Esophagus squamous epithelium (tissue), 5 donors: ENCODE results near the gene FAF2. TPM values are rescaled to one million over a fixed set of nuclear protein-coding genes. Genes with fewer than 3 reads are reported as not detected.

Experiments
- DNase-seq: peaks from one replicate; lab custom pipeline; 2025; lab: John Stamatoyannopoulos, UW
- H3K27ac ChIP-seq, 4 donors: fragments of 200-600 bp; sonication (generic); one replicate each; pipeline ENCODE4 v1.5.1; 2016 to 2019; ENCODE audit warnings: mild to moderate bottlenecking in 1 of 4
- H3K27me3 ChIP-seq, 4 donors: fragments of 200-600 bp; sonication (generic); 1 replicate in 3 of 4; 2 replicates in 1 of 4; pipeline versions ENCODE4 v1.5.1 to v1.6.0; 2017 to 2021; ENCODE audit warnings: antibody characterized with exemption in 1 of 4
- H3K36me3 ChIP-seq, 3 donors: fragments of 200-600 bp; sonication (generic); one replicate each; pipeline ENCODE4 v1.5.1; 2016 to 2019
- H3K4me1 ChIP-seq, 3 donors: fragments of 200-600 bp; sonication (generic); one replicate each; pipeline ENCODE4 v1.5.1; 2017 to 2019
- H3K4me3 ChIP-seq, 4 donors: fragments of 200-600 bp; sonication (generic); 1 replicate in 3 of 4; 2 replicates in 1 of 4; pipeline ENCODE4 v1.5.1; 2016 to 2019; ENCODE audit warnings: mild to moderate bottlenecking in 2 of 4, moderate library complexity in 1 of 4
- H3K9me3 ChIP-seq, 3 donors: fragments of 200-600 bp; sonication (generic); one replicate each; pipeline ENCODE4 v1.5.1; 2016 to 2019
- POLR2A ChIP-seq, 4 donors: fragments of 450-650 bp; IDR thresholded peaks; one replicate each; pipeline ENCODE4 v1.6.1; 2017; ENCODE audit warnings: antibody characterized with exemption in 4 of 4, mild to moderate bottlenecking in 4 of 4, moderate library complexity in 3 of 4
- WGBS, 2 donors: methylation state at CpG; one replicate each; pipeline ENCODE4 v1.1.5; 2018; 5-methylcytosine and 5-hydroxymethylcytosine counted together
- intact Hi-C: fragments of 100-400 bp; cut with DNase I; formaldehyde crosslinking; loops from one replicate; pipeline ENCODE4 v1.15.0; 2022
- total RNA-seq, 4 donors: library from RNA; depleted of rRNA; stranded (reverse); fragments of >200 nt; gene quantifications; one replicate each; pipeline ENCODE4 v1.1.0, GENCODE V29; 2016
- TF ChIP-seq, protein P1 (sequence below), 6 experiments: fragments of 450-650 bp in 4 of 6; fragments of 200-600 bp in 2 of 6; sonication (generic) in 2 of 6; IDR thresholded peaks; one replicate each; pipeline ENCODE4 v1.5.1; 2016 to 2019; ENCODE audit warnings: antibody characterized with exemption in 6 of 6, mild to moderate bottlenecking in 4 of 6, moderate library complexity in 4 of 6
- donor health status: DM: yes; HTN: yes; CAD: no.

FAF2 gene
- total RNA-seq, 4 donors from 2014 or later, result 18.5 to 27.0 (median 24.7) TPM

DNA sequence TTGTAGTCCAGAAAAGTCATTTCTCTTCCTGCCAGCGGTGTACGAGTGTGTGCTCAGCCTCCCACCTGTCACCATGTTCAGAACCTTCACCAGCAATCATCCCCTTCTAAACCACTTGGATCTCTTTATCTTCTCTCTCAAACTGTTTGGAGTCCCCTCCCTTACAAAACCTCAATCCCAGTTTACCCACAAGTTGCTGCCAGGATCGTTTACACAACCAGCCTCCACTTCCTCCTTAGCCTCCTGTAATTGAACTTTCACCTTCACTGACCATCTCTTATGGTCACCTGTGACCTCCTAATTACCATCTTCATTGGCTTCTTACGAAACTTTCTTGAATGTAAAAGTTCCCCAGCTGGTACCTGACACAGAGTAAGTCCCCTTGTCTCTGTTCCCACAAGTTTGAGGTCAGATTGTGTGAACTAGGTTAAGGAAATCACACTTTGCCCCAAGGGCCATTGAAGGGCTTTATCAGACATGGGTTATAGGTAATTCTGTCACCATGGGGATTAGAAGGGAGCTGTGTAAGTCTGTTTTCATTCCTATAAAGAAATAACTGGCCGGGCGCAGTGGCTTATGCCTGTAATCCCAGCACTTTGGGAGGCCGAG, 69.0 kb downstream of the FAF2 start:
- H3K27ac ChIP-seq, result no peak overlapping the region
- no peaks in the 10 kb centered on the region for H3K27me3 ChIP-seq
- DNase-seq, result no peak
- 75 to 78% methylated on average over 7 of the region's 7 CpGs for WGBS, 2 donors
- H3K36me3 ChIP-seq, result no peaks in the 10 kb centered on the region
- intact Hi-C loops, result no loop called here
- no peaks in the 10 kb centered on the region for H3K4me1 ChIP-seq
- H3K9me3 ChIP-seq, result no peaks in the 10 kb centered on the region
- no peak overlapping the region for H3K4me3 ChIP-seq
- no peak for TF ChIP-seq POLR2A (IDR thresholded peaks at IDR 0.05)
- TF ChIP-seq, protein P1, sequence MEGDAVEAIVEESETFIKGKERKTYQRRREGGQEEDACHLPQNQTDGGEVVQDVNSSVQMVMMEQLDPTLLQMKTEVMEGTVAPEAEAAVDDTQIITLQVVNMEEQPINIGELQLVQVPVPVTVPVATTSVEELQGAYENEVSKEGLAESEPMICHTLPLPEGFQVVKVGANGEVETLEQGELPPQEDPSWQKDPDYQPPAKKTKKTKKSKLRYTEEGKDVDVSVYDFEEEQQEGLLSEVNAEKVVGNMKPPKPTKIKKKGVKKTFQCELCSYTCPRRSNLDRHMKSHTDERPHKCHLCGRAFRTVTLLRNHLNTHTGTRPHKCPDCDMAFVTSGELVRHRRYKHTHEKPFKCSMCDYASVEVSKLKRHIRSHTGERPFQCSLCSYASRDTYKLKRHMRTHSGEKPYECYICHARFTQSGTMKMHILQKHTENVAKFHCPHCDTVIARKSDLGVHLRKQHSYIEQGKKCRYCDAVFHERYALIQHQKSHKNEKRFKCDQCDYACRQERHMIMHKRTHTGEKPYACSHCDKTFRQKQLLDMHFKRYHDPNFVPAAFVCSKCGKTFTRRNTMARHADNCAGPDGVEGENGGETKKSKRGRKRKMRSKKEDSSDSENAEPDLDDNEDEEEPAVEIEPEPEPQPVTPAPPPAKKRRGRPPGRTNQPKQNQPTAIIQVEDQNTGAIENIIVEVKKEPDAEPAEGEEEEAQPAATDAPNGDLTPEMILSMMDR (IDR thresholded peaks at IDR 0.05), result no peak

DNA sequence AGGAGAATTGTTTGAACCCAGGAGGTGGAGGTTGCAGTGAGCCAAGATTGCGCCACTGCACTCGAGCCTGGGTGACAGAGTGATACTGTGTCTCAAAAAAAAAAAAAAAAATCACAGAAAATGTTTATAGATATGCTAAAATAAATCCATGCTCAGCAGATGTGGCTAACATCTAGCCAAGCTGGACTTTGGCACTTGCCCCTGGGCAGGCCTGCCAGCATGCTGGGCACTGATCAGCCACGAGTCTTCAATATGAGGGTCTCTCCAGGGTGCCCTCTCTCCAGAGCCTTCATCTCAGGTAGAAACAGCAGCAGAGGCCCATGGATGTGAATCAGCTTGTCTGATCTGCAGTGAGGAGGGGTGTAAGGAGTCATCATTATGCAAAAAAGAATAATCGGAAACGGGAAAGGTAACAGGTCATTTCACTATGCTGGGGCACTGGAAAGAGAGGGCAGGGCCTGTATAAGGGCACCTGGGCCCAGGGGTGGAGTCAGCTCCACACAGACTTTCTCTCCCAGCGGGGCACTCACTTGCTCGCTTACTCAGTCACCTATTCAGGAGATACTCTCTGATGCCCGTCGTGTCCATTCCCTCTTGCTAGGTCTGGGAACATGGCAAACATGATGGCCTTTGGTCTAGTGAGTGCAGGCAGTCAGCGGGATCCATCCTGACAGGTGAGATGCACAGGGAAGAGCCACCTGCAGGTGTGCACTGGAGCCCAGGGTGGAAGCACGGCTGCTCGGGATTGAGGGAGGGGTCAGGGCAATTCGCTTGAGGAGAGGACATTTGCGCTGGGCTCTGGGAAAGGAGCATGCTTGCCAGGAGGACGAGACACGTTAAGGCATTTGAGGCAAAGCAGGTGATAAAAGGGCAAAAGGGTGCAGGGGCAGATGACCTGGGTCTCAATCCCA, 71.9 kb downstream of the FAF2 start:
- H3K9me3 ChIP-seq, result no peaks in the 10 kb centered on the region
- H3K27me3 ChIP-seq, result no peaks in the 10 kb centered on the region
- H3K36me3 ChIP-seq, result no peaks in the 10 kb centered on the region
- no peak overlapping the region for H3K27ac ChIP-seq
- TF ChIP-seq, protein P1 (IDR thresholded peaks at IDR 0.05), result no peak
- H3K4me3 ChIP-seq, result no peak overlapping the region
- peaks cover 0 to 18% (median 4%) of the 10 kb centered on the region in 3 donors for H3K4me1 ChIP-seq
- intact Hi-C loops, result no loop called here
- no peak for DNase-seq
- WGBS, 2 donors, result 73% methylated on average over 14 to 16 of the region's 16 CpGs

DNA sequence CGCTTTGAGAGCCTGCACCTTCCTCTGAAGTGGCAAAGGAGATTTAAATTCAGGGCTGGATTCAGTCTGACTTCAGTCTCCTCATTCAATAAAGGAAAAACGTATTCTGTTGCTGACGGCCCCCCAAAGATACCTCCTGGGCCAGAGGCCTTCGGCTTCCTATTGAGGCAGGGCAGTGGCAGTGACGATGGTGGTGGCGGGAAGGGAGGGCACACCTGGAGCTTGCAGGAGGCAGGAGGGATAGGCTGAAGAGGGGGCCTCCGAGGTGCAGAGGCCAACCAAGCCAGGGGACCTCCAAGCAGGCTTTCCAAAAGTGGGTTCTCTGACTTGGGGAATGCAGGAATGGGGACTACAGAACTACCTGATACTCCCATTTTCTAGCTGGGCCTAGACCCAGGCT, 73.1 kb downstream of the FAF2 start:
- no peak for DNase-seq
- intact Hi-C loops, result no loop called here
- peaks cover 0 to 18% (median 4%) of the 10 kb centered on the region in 3 donors for H3K4me1 ChIP-seq
- H3K27ac ChIP-seq, result no peak overlapping the region
- no peaks in the 10 kb centered on the region for H3K27me3 ChIP-seq
- no peak overlapping the region for H3K4me3 ChIP-seq
- peaks cover 0 to 11% (median 0%) of the 10 kb centered on the region in 3 donors for H3K36me3 ChIP-seq
- TF ChIP-seq, protein P1 (IDR thresholded peaks at IDR 0.05), result no peak
- no peak for TF ChIP-seq POLR2A (IDR thresholded peaks at IDR 0.05)
- no peaks in the 10 kb centered on the region for H3K9me3 ChIP-seq
- 88 to 90% methylated on average over 5 of the region's 7 CpGs for WGBS, 2 donors

DNA sequence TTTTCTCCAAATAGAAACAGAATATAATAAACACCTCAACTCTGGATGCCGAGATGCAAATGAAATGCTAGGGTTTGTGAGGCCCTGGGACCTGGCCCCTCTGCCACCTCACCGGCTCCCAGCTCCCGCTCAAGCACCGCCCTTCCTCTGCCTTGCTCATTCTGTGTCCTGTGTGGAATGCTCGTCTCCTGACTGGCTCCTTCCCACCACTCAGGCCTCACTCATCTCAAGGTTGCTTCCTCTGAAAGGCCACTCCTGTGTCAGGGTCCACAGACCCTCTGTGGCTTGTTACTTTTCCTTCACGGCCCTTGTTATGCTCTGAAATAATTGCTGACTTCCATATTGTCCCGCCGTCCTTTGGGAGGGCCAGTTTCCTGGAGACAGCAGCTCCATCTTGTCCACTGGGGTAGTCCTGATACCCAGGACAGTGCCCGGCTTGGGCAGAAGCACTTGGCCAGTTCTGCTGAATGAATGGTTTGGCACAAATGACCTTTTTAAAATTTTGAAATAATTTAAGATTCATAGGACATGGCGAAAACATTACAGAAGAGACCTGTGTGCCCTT, 73.6 kb downstream of the FAF2 start:
- Histone ChIP-seq H3K36me3 (peaks cover 0 to 13% (median 0%) of the 10 kb centered on the region in 3 donors), H3K27ac (no peak overlapping the region), H3K4me1 (peaks cover 0 to 18% (median 4%) of the 10 kb centered on the region in 3 donors), H3K9me3 (no peaks in the 10 kb centered on the region), H3K4me3 (no peak overlapping the region), H3K27me3 (no peaks in the 10 kb centered on the region)
- no peak for TF ChIP-seq POLR2A (IDR thresholded peaks at IDR 0.05)
- TF ChIP-seq, protein P1 (IDR thresholded peaks at IDR 0.05), result no peak
- intact Hi-C loops, result no loop called here
- DNase-seq, result no peak
- 69 to 87% methylated on average over 10 of the region's 10 CpGs for WGBS, 2 donors

DNA sequence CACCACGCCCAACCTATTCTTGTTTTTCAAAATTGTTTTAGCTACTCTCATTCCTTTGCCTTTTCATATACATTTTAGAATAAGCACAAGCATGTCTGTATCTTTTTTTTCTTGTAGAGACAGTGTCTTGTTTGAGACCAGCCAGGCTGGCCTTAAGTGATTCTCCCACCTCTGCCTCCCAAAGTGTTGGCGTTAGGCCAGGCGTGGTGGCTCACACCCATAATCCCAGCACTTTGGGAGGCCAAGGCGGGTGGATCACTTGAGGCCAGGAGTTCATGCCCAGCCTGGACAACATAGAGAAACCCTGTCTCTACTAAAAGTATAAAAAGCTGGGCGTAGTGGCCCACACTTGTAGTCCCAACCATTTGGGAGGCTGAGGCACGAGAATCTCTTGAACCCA, 76.0 kb downstream of the FAF2 start:
- no peaks in the 10 kb centered on the region for H3K9me3 ChIP-seq
- H3K4me1 ChIP-seq, result peaks cover 11 to 29% (median 13%) of the 10 kb centered on the region in 3 donors
- intact Hi-C loops, result no loop called here
- H3K27me3 ChIP-seq, result no peaks in the 10 kb centered on the region
- TF ChIP-seq POLR2A (IDR thresholded peaks at IDR 0.05), result no peak
- WGBS, 2 donors, result 68 to 82% methylated on average over 3 of the region's 6 CpGs
- peaks cover 3 to 37% (median 18%) of the 10 kb centered on the region in 3 donors for H3K36me3 ChIP-seq
- peak overlapping the region in 1 of 4 donors; percentile 17 for H3K27ac ChIP-seq
- H3K4me3 ChIP-seq, result no peak overlapping the region
- no peak for DNase-seq
